SJCRH30 (cell line): ENCODE data around the gene BACE2. TPM values are rescaled to one million over a fixed set of nuclear protein-coding genes. Genes with fewer than 3 reads are reported as not detected.

ENCODE experiments used
- DNase-seq, 2 experiments: peaks; one replicate each; pipeline ENCODE4 v3.0.0-alpha.2; 2015 to 2020
- H3K27ac ChIP-seq: fragments of 250-450 bp; sonication (Bioruptor Pico); 2 replicates; pipeline ENCODE4 v1.5.1; 2020; ENCODE audit warnings: mild to moderate bottlenecking, moderate library complexity
- H3K27me3 ChIP-seq: fragments of 250-450 bp; sonication (Bioruptor Pico); 2 replicates; pipeline ENCODE4 v1.5.1; 2020; ENCODE audit warnings: mild to moderate bottlenecking, moderate library complexity
- H3K36me3 ChIP-seq: fragments of 250-450 bp; sonication (Bioruptor Pico); 2 replicates; pipeline ENCODE4 v1.5.1; 2020; ENCODE audit warnings: mild to moderate bottlenecking, moderate library complexity
- H3K4me1 ChIP-seq: fragments of 250-450 bp; sonication (Bioruptor Pico); 2 replicates; pipeline ENCODE4 v1.5.1; 2020; ENCODE audit warnings: mild to moderate bottlenecking, moderate library complexity
- H3K4me3 ChIP-seq: fragments of 250-450 bp; sonication (Bioruptor Pico); 2 replicates; pipeline ENCODE4 v1.5.1; 2020; ENCODE audit warnings: mild to moderate bottlenecking, moderate library complexity
- H3K9me3 ChIP-seq: fragments of 250-450 bp; sonication (Bioruptor Pico); replicated peaks from 2 replicates; pipeline ENCODE4 v1.5.1; 2020; ENCODE audit warnings: mild to moderate bottlenecking, moderate library complexity
- total RNA-seq: library from RNA; depleted of rRNA; stranded (reverse); fragments of >200 nt; shearing (Covaris generic); gene quantifications from 2 replicates; pipeline ENCODE4 v1.2.3, GENCODE V29; 2014

The BACE2 gene
- total RNA-seq, 1 experiment from 2014 or later = not detected

- no peak for DNase-seq
- H3K27ac ChIP-seq = no peak overlapping the region
- no peaks in the 10 kb centered on the region for H3K4me1 ChIP-seq
- no peaks in the 10 kb centered on the region for H3K27me3 ChIP-seq
- no peaks in the 10 kb centered on the region; the same call in 1 of the 2 replicates for H3K9me3 ChIP-seq
- no peak overlapping the region for H3K4me3 ChIP-seq
- no peaks in the 10 kb centered on the region for H3K36me3 ChIP-seq
Measured at GRCh38 chr21:41267346-41267745, 99.4 kb downstream of the BACE2 start.

- Histone ChIP-seq H3K27ac (no peak overlapping the region), H3K36me3 (no peaks in the 10 kb centered on the region), H3K4me3 (no peak overlapping the region), H3K4me1 (no peaks in the 10 kb centered on the region), H3K27me3 (no peaks in the 10 kb centered on the region), H3K9me3 (no peaks in the 10 kb centered on the region; the same call in 1 of the 2 replicates)
- no peak for DNase-seq
Measured at GRCh38 chr21:41269535-41269934, 101.6 kb downstream of the BACE2 start.

GRCh38 chr21:41277196-41277595, 109.2 kb downstream of the BACE2 start:
- DNase-seq = no peak
- Histone ChIP-seq H3K4me1 (no peaks in the 10 kb centered on the region), H3K27me3 (peaks cover 4% of the 10 kb centered on the region; the same call in 1 of the 2 replicates), H3K36me3 (no peaks in the 10 kb centered on the region), H3K4me3 (no peak overlapping the region), H3K27ac (no peak overlapping the region), H3K9me3 (no peaks in the 10 kb centered on the region)

GRCh38 chr21:41277846-41278245, 109.9 kb downstream of the BACE2 start:
- H3K9me3 ChIP-seq = no peaks in the 10 kb centered on the region
- H3K27ac ChIP-seq = no peak overlapping the region
- no peaks in the 10 kb centered on the region for H3K36me3 ChIP-seq
- no peak overlapping the region for H3K4me3 ChIP-seq
- DNase-seq = no peak
- no peaks in the 10 kb centered on the region for H3K4me1 ChIP-seq
- peaks cover 4% of the 10 kb centered on the region; the same call in 1 of the 2 replicates for H3K27me3 ChIP-seq

- Histone ChIP-seq H3K9me3 (no peaks in the 10 kb centered on the region), H3K27ac (no peak overlapping the region), H3K27me3 (peaks cover 8% of the 10 kb centered on the region; the same call in 1 of the 2 replicates), H3K4me3 (no peak overlapping the region), H3K36me3 (no peaks in the 10 kb centered on the region), H3K4me1 (no peaks in the 10 kb centered on the region)
- no peak for DNase-seq
Measured at GRCh38 chr21:41280115-41280919, 112.4 kb downstream of the BACE2 start.

- Histone ChIP-seq H3K36me3 (no peaks in the 10 kb centered on the region), H3K4me1 (no peaks in the 10 kb centered on the region), H3K9me3 (no peaks in the 10 kb centered on the region), H3K4me3 (no peak overlapping the region), H3K27me3 (peaks cover 8% of the 10 kb centered on the region; the same call in 1 of the 2 replicates), H3K27ac (no peak overlapping the region)
- no peak for DNase-seq
Measured at GRCh38 chr21:41282412-41282811, 114.5 kb downstream of the BACE2 start.

GRCh38 chr21:41283211-41283818, 115.4 kb downstream of the BACE2 start:
- H3K36me3 ChIP-seq = no peaks in the 10 kb centered on the region
- DNase-seq = peak; percentile 17 to 67
- H3K9me3 ChIP-seq = no peaks in the 10 kb centered on the region; the same call in 1 of the 2 replicates
- H3K27me3 ChIP-seq = peaks cover 8% of the 10 kb centered on the region; the same call in 1 of the 2 replicates
- H3K27ac ChIP-seq = no peak overlapping the region
- no peaks in the 10 kb centered on the region for H3K4me1 ChIP-seq
- no peak overlapping the region for H3K4me3 ChIP-seq

- H3K4me1 ChIP-seq = no peaks in the 10 kb centered on the region
- no peak overlapping the region for H3K27ac ChIP-seq
- H3K4me3 ChIP-seq = no peak overlapping the region
- H3K9me3 ChIP-seq = no peaks in the 10 kb centered on the region; the same call in 1 of the 2 replicates
- no peaks in the 10 kb centered on the region for H3K36me3 ChIP-seq
- no peak for DNase-seq
- H3K27me3 ChIP-seq = peaks cover 2% of the 10 kb centered on the region; the same call in 1 of the 2 replicates
Measured at GRCh38 chr21:41289431-41289830, 121.5 kb downstream of the BACE2 start.

GRCh38 chr21:41290106-41290799, 122.3 kb downstream of the BACE2 start:
- Histone ChIP-seq H3K9me3 (no peaks in the 10 kb centered on the region; the same call in 1 of the 2 replicates), H3K4me3 (no peak overlapping the region), H3K4me1 (no peaks in the 10 kb centered on the region), H3K36me3 (no peaks in the 10 kb centered on the region), H3K27me3 (peaks cover 2% of the 10 kb centered on the region; the same call in 1 of the 2 replicates), H3K27ac (no peak overlapping the region)
- DNase-seq = no peak

- no peaks in the 10 kb centered on the region for H3K36me3 ChIP-seq
Measured at GRCh38 chr21:41294548-41295231, 126.7 kb downstream of the BACE2 start.

GRCh38 chr21:41295721-41296254, 127.8 kb downstream of the BACE2 start:
- no peak for DNase-seq
- no peaks in the 10 kb centered on the region for H3K4me1 ChIP-seq
- no peaks in the 10 kb centered on the region for H3K27me3 ChIP-seq
- H3K9me3 ChIP-seq = no peaks in the 10 kb centered on the region
- no peak overlapping the region for H3K4me3 ChIP-seq
- no peak overlapping the region for H3K27ac ChIP-seq
- no peaks in the 10 kb centered on the region for H3K36me3 ChIP-seq

More at GRCh38 chr21:41294548-41295231, 126.7 kb downstream of the BACE2 start:
- Histone ChIP-seq H3K4me3 (no peak overlapping the region), H3K4me1 (no peaks in the 10 kb centered on the region), H3K9me3 (no peaks in the 10 kb centered on the region), H3K27ac (no peak overlapping the region), H3K27me3 (no peaks in the 10 kb centered on the region)
- DNase-seq = no peak

- no peaks in the 10 kb centered on the region for H3K9me3 ChIP-seq
Measured at GRCh38 chr21:41302976-41303375, 135.0 kb downstream of the BACE2 start.

GRCh38 chr21:41304068-41304720, 136.2 kb downstream of the BACE2 start:
- DNase-seq = no peak
- no peak overlapping the region for H3K4me3 ChIP-seq
- no peaks in the 10 kb centered on the region for H3K36me3 ChIP-seq
- H3K9me3 ChIP-seq = no peaks in the 10 kb centered on the region
- H3K4me1 ChIP-seq = no peaks in the 10 kb centered on the region
- H3K27me3 ChIP-seq = no peaks in the 10 kb centered on the region; the same call in 1 of the 2 replicates
- no peak overlapping the region for H3K27ac ChIP-seq

More at GRCh38 chr21:41302976-41303375, 135.0 kb downstream of the BACE2 start:
- Histone ChIP-seq H3K27ac (no peak overlapping the region), H3K4me3 (no peak overlapping the region), H3K4me1 (no peaks in the 10 kb centered on the region), H3K27me3 (no peaks in the 10 kb centered on the region; the same call in 1 of the 2 replicates), H3K36me3 (no peaks in the 10 kb centered on the region)
- peak in 1 of 2 experiments; percentile 9 for DNase-seq

- Histone ChIP-seq H3K27me3 (no peaks in the 10 kb centered on the region; the same call in 1 of the 2 replicates), H3K36me3 (no peaks in the 10 kb centered on the region), H3K4me3 (no peak overlapping the region), H3K9me3 (no peaks in the 10 kb centered on the region), H3K4me1 (no peaks in the 10 kb centered on the region), H3K27ac (no peak overlapping the region)
- DNase-seq = no peak
Measured at GRCh38 chr21:41307219-41307618, 139.3 kb downstream of the BACE2 start.
